Dedifferentiated amniotic fluid mesenchymal stem cell (primary cell): ENCODE measurements around the gene SAMM50.

Experiments used
- DNase-seq: peaks from one replicate; pipeline ENCODE4 v3.0.0-alpha.2; 2016; ENCODE audit errors: extremely low spot score

SAMM50 gene

GRCh38 chr22:43945632-43946383, 9.4 kb upstream of the SAMM50 start:
- peak; percentile 48 for DNase-seq

DNA sequence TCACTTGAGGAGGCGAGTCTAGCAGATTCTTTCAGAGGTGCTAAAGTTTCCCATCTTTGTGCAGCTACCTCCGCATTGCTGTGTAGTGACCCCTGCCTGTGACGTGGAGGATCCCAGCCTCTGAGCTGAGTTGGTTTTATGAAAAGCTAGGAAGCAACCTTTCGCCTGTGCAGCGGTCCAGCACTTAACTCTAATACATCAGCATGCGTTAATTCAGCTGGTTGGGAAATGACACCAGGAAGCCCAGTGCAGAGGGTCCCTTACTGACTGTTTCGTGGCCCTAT, 8.9 kb upstream of the SAMM50 start:
- DNase-seq, result no peak

DNA sequence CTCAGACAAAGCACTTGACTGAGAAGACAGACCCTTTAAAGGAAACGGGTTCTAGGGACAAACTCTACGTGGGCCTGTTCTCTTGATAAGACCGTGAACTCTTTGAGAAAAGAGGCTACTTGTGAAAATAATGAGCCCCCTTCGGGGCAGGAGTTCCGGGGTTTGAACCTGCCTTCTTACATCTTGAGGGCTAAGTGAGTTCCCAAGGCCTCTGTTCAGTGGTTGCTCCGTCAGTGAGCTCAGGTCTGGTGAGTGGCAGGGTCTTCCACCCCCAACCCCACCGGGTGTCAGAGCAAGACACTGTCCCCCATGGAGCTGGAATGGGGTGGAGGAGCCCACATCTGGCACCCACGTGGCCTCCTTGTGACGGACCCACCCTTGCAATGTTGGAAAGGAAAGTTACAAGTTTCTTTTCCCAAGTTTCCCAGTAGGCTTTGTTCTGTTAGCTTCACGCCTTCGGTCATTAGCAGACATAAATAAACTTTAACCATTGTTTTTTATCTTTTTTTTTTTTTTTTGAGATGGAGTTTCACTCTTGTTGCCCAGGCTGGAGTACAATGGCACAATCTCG, 6.3 kb upstream of the SAMM50 start:
- DNase-seq, result no peak

- DNase-seq, result no peak
Measured at GRCh38 chr22:43951391-43951790, 3.9 kb upstream of the SAMM50 start.

GRCh38 chr22:43951966-43952365, 3.3 kb upstream of the SAMM50 start:
- no peak for DNase-seq

GRCh38 chr22:43953988-43954785, 1.1 kb upstream of the SAMM50 start:
- no peak for DNase-seq

GRCh38 chr22:43955883-43956782, 891 bp downstream of the SAMM50 start:
- no peak for DNase-seq

- DNase-seq, result no peak
Measured at GRCh38 chr22:43956805-43957463, 1.7 kb downstream of the SAMM50 start.

- no peak for DNase-seq
Measured at GRCh38 chr22:43957871-43958270, 2.6 kb downstream of the SAMM50 start.

DNA sequence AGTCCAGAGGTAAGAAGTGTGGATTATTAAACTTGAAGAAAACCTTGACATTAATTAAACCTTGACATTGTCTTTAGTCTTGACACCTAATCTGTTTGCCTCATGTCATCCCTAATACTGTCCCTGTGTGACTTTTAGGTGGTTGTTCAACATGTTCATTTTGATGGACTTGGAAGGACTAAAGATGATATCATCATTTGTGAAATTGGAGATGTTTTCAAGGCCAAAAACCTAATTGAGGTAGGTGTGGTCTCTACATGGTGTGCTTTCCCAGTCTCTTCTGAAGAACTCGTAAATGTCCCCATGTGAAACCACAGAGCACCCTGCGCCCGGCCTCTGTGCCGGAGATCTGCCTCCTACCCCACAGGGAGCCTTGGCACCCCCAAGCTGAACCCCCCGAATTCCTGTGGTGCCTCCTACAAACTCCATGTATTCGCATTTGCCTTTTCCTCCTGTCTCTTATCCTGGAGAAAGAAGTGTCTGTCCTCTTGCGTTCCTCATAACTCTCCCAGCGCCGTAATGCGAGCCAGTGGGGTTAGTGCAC, 9.1 kb downstream of the SAMM50 start:
- no peak for DNase-seq

- DNase-seq, result no peak
Measured at GRCh38 chr22:43967069-43967468, 11.8 kb downstream of the SAMM50 start.

DNA sequence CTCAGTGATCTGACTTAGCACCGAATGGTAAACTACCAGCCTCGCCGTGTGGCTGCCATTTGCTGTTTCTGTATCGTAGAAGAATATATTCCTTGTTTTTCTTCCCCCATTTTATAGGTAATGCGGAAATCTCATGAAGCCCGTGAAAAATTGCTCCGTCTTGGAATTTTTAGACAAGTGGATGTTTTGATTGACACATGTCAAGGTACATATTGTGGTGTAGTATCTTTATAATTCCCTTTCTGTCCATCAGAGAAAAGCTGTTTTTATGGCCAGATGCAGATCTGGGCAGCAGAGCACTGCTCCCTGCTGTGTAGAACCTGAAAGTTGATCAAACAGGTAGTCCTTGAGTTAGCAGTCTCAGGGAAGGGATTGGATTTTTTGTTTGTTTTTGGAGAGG, 13.4 kb downstream of the SAMM50 start:
- no peak for DNase-seq

GRCh38 chr22:43969021-43969878, 14.0 kb downstream of the SAMM50 start:
- DNase-seq, result no peak

GRCh38 chr22:43969989-43970755, 14.9 kb downstream of the SAMM50 start:
- DNase-seq, result no peak

DNA sequence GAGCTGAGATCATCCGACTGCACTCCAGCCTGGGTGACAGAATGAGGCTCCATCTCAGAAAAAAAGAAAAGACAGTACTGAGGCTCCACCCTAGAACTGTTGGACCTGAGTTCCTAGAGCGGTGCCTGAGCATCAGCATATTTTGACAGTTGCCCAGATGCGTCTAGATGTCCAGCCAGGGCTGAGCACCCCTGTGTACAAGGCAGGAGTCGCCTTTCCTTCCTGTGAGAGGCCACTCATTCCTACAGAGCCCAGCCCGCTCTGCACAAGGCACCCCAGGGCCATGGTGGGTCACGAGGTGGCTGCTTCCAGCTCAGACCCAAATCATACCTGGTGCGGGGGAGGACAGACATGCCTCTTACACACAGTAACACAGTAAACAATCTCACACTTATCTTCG, 15.9 kb downstream of the SAMM50 start:
- no peak for DNase-seq

DNA sequence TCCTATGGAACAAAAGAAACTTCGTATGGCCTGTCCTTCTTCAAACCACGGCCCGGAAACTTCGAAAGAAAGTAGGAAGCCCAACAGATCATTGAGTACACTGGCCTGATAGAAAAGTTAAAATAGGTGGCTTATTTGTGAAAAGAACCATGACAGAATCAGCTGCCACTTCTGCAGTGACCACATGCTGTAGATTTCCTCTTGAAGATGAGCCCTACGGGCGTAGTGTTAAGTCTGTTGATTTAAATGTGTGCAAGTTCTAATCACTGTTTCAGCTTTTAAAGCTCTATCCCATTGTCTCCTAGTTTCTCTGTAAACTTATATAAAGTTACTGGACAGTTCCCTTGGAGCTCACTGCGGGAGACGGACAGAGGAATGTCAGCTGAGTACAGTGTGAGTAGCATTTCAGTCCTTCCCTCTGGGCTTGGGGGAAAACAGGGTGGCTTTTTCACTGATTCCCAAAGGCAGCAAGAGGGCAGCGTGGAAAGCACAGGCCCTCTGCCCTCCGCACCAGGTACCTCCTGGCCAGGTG, 17.8 kb downstream of the SAMM50 start:
- no peak for DNase-seq

- no peak for DNase-seq
Measured at GRCh38 chr22:43974028-43974545, 18.8 kb downstream of the SAMM50 start.

DNA sequence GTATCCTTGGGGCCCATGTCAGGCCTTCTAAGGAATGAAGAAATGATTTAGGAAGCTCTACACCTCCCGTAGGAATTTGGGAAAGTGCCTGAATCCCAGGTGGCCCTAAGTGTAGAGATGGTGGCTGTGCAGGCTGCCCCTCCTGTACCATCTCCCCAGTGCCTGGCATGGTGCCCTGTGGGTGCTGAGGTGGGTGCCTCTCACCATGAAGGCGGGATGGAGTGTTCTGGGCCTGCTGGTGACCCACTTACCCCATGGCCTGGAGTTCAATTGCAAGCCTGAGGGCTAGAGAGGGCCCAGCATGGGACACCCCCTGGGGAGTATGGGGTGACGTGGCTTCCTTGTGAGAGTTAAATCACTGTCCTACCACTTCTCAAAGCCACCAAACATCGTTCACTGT, 19.8 kb downstream of the SAMM50 start:
- no peak for DNase-seq
